SK-N-SH (cell line): Measurements from ENCODE around the gene TMIE. TPM values are rescaled to one million over a fixed set of nuclear protein-coding genes. Genes with fewer than 3 reads are reported as not detected.

ENCODE experiments used
- CTCF ChIA-PET: fragments of 300-600, 350-600 bp; formaldehyde crosslinking; extraction: SDS; loops from one replicate; lab custom pipeline; 2021; lab: Yijun Ruan, JAX
- POLR2A ChIA-PET: fragments of 350-600 bp; sonication (Branson Sonifier 250); formaldehyde crosslinking; extraction: SDS; loops from one replicate; lab custom pipeline; 2020; ENCODE audit warnings: antibody characterized with exemption, inconsistent platforms; lab: Yijun Ruan, JAX
- DNase-seq: peaks from one replicate; pipeline ENCODE4 v3.0.0; 2012
- H2AFZ ChIP-seq: fragments of 200-600 bp; sonication (generic); 2 replicates; pipeline ENCODE4 v1.8.1; 2016; ENCODE audit warnings: antibody characterized with exemption, mild to moderate bottlenecking, low read depth
- H3F3A ChIP-seq: fragments of 200-600 bp; sonication (generic); replicated peaks from 2 replicates; pipeline ENCODE3; 2016; ENCODE audit warnings: antibody characterized with exemption, mild to moderate bottlenecking; ENCODE audit not compliant: insufficient read depth
- H3K27ac ChIP-seq, 2 experiments: fragments of 200-500 bp in 1 of 2; fragments of 200-600 bp in 1 of 2; sonication (Bioruptor generic) in 1 of 2; sonication (generic), shearing (Covaris generic) in 1 of 2; 2 replicates each; pipeline versions ENCODE4 v1.5.1 to v1.6.1; 2014 to 2016; ENCODE audit warnings: low read depth in 2 of 2, inconsistent platforms in 1 of 2, low read length in 1 of 2, mild to moderate bottlenecking in 1 of 2, mixed read lengths in 1 of 2
- H3K27me3 ChIP-seq: fragments of 200-600 bp; sonication (generic), shearing (Covaris generic); 2 replicates; pipeline ENCODE4 v1.6.1; 2016; ENCODE audit warnings: mixed run types; ENCODE audit not compliant: insufficient read depth
- H3K36me3 ChIP-seq, 2 experiments: fragments of 200-500 bp in 1 of 2; fragments of 200-600 bp in 1 of 2; sonication (Bioruptor generic) in 1 of 2; sonication (generic) in 1 of 2; replicated peaks in 1 of 2; 2 replicates each; pipeline versions ENCODE3 to v1.5.1; 2014 to 2016; ENCODE audit warnings: low read length in 1 of 2, mild to moderate bottlenecking in 1 of 2; ENCODE audit not compliant: insufficient read depth in 2 of 2, control insufficient read depth in 1 of 2
- H3K4me1 ChIP-seq, 2 experiments: fragments of 200-500 bp in 1 of 2; fragments of 200-600 bp in 1 of 2; sonication (Bioruptor generic) in 1 of 2; sonication (generic), shearing (Covaris generic) in 1 of 2; 2 replicates each; pipeline versions ENCODE4 v1.5.1 to v1.6.1; 2014 to 2016; ENCODE audit warnings: low read depth in 1 of 2, low read length in 1 of 2, mixed run types in 1 of 2; ENCODE audit not compliant: insufficient read depth in 2 of 2, control insufficient read depth in 1 of 2
- H3K4me2 ChIP-seq: fragments of 200-600 bp; sonication (generic), shearing (Covaris generic); 2 replicates; pipeline ENCODE4 v1.6.1; 2017; ENCODE audit warnings: mixed run types
- H3K4me3 ChIP-seq, 2 experiments: fragments of 200-500 bp in 1 of 2; fragments of 200-600 bp in 1 of 2; sonication (Bioruptor generic) in 1 of 2; sonication (generic), shearing (Covaris generic) in 1 of 2; 2 replicates each; pipeline versions ENCODE4 v1.5.1 to v1.8.1; 2014 to 2016; ENCODE audit warnings: low read depth in 2 of 2, inconsistent platforms in 1 of 2, low read length in 1 of 2, mild to moderate bottlenecking in 1 of 2, mixed read lengths in 1 of 2, moderate library complexity in 1 of 2
- H3K79me2 ChIP-seq: fragments of 200-600 bp; sonication (generic); 2 replicates; pipeline ENCODE4 v1.8.1; 2017; ENCODE audit warnings: mild to moderate bottlenecking; ENCODE audit not compliant: insufficient read depth
- H3K9ac ChIP-seq: fragments of 200-600 bp; sonication (generic); 2 replicates; pipeline ENCODE4 v1.6.1; 2017; ENCODE audit warnings: mixed run types
- H3K9me2 ChIP-seq: fragments of 200-600 bp; sonication (generic); 2 replicates; pipeline ENCODE4 v1.6.1; 2017; ENCODE audit warnings: mixed run types
- H3K9me3 ChIP-seq: fragments of 200-600 bp; sonication (generic); 2 replicates; pipeline ENCODE4 v1.6.1; 2017; ENCODE audit warnings: mixed run types, mild to moderate bottlenecking, moderate library complexity
- H4K20me1 ChIP-seq: fragments of 200-600 bp; sonication (generic); 2 replicates; pipeline ENCODE4 v1.6.1; 2017; ENCODE audit warnings: mild to moderate bottlenecking, mixed run types; ENCODE audit not compliant: insufficient read depth
- CHD2 ChIP-seq: fragments of 150-350 bp; IDR thresholded peaks from 2 replicates; pipeline ENCODE4 v1.6.1; 2018; ENCODE audit warnings: low read length; ENCODE audit not compliant: partially characterized antibody
- FOSL2 ChIP-seq: IDR thresholded peaks from 2 replicates; pipeline ENCODE4 v1.4.0; 2012; ENCODE audit warnings: low read depth, mild to moderate bottlenecking, moderate library complexity, borderline replicate concordance
- FOXJ3 ChIP-seq: sonication (generic); formaldehyde crosslinking; IDR thresholded peaks from 2 replicates; pipeline ENCODE4 v1.5.1; 2020; ENCODE audit warnings: mild to moderate bottlenecking, missing genetic modification reagents
- FOXM1 ChIP-seq: IDR thresholded peaks from 2 replicates; pipeline ENCODE4 v1.4.0; 2012; ENCODE audit warnings: low read depth, mild to moderate bottlenecking
- GABPA ChIP-seq: IDR thresholded peaks from 2 replicates; pipeline ENCODE4 v1.4.0; 2012; ENCODE audit warnings: low read depth, mild to moderate bottlenecking
- RAD21 ChIP-seq: IDR thresholded peaks from 2 replicates; pipeline ENCODE4 v1.6.1; 2012; ENCODE audit warnings: mild to moderate bottlenecking, low read length
- RCOR1 ChIP-seq: fragments of 150-350 bp; IDR thresholded peaks from 2 replicates; pipeline ENCODE4 v1.6.1; 2017; ENCODE audit warnings: antibody characterized with exemption, low read length
- RXRA ChIP-seq: IDR thresholded peaks from 2 replicates; pipeline ENCODE4 v1.4.0; 2012; ENCODE audit warnings: low read depth, mild to moderate bottlenecking, borderline replicate concordance
- TCF12 ChIP-seq: IDR thresholded peaks from 2 replicates; pipeline ENCODE4 v1.4.0; 2012
- WGBS: methylation state at CpG from one replicate; pipeline ENCODE4 v1.1.6; 2017; ENCODE audit warnings: low lambda C conversion rate; 5-methylcytosine and 5-hydroxymethylcytosine counted together
- polyA plus RNA-seq, 3 experiments: library from polyadenylated mRNA; depleted of rRNA; stranded (reverse); fragments of >200 nt; gene quantifications; 2 replicates each; pipeline ENCODE4 v1.2.3, GENCODE V29; 2012
- TF ChIP-seq, protein P1 (sequence below): fragments of 150-350 bp; IDR thresholded peaks from 2 replicates; pipeline ENCODE4 v1.6.1; 2016; ENCODE audit warnings: mild to moderate bottlenecking, low read depth, low read length
- TF ChIP-seq, protein P2 (sequence below): IDR thresholded peaks from 2 replicates; pipeline ENCODE4 v1.4.0; 2012; ENCODE audit warnings: low read depth, borderline replicate concordance
- TF ChIP-seq, protein P3 (sequence below): IDR thresholded peaks from 2 replicates; pipeline ENCODE4 v1.6.1; 2012; ENCODE audit warnings: mild to moderate bottlenecking, low read depth, low read length, moderate library complexity
- TF ChIP-seq, protein P4 (sequence below): IDR thresholded peaks from 2 replicates; pipeline ENCODE4 v1.4.0; 2012; ENCODE audit warnings: low read depth
- TF ChIP-seq, protein P5 (sequence below): IDR thresholded peaks from 2 replicates; pipeline ENCODE4; 2012

Gene TMIE
- polyA plus RNA-seq, 1 of the 3 experiments (the other 2 are of a cell fraction), result 0.03 TPM

DNA sequence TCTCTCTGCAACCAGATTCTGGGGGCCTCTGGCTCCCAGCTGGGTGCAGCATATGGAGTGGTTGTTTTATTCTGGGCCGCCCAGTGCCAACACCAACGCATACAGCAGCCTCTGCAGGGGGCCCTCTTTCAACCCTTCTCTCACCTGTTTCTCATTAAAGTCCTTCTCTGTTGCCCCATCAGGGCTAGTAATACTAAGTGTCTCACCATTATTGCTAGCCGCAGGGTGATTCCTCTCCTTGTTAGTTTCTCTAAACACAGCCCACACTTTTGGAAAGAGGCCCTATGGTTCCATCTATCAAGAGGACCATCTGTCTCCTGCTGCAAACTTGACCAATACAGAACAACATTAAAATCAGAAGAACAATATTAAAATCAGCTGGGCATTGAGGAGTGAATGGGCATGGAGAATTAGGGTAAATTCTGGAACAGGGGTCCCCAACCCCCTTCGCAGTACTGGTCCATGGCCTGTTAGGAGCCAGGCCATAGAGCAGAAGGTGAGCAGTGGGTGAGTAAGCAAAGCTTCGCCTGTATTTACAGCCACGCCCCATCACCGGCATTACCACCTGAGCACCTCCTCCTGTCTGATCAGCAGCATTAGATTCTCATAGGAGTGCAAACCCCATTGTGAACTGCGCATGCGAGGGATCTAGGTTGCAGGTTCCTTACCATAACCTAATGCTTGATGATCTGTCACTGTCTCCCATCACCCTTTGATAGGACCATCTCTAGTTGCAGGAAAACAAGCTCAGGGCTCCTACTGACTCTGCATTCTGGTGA is 44.2 kb upstream of the TMIE start:
- no peak overlapping the region for H3K4me3 ChIP-seq
- no peaks in the 10 kb centered on the region for H3K9me2 ChIP-seq
- no peak overlapping the region for H3K27ac ChIP-seq
- no peaks in the 10 kb centered on the region for H3K27me3 ChIP-seq
- ChIA-PET POLR2A (no interaction called here), CTCF (interaction anchor here (0.9 kb wide), 1 partner anchor 169 kb away, joined by 4 read pairs; no protein-coding TSS in a partner anchor)
- TF ChIP-seq FOXJ3 (CRISPR knock-in tag) (no peak), FOXM1 (no peak), RAD21 (no peak), GABPA (no peak), CHD2 (no peak), RXRA (no peak), RCOR1 (no peak), FOSL2 (no peak), TCF12 (no peak)
- TF ChIP-seq, protein P1, sequence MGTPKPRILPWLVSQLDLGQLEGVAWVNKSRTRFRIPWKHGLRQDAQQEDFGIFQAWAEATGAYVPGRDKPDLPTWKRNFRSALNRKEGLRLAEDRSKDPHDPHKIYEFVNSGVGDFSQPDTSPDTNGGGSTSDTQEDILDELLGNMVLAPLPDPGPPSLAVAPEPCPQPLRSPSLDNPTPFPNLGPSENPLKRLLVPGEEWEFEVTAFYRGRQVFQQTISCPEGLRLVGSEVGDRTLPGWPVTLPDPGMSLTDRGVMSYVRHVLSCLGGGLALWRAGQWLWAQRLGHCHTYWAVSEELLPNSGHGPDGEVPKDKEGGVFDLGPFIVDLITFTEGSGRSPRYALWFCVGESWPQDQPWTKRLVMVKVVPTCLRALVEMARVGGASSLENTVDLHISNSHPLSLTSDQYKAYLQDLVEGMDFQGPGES, result no peak
- TF ChIP-seq, protein P2, sequence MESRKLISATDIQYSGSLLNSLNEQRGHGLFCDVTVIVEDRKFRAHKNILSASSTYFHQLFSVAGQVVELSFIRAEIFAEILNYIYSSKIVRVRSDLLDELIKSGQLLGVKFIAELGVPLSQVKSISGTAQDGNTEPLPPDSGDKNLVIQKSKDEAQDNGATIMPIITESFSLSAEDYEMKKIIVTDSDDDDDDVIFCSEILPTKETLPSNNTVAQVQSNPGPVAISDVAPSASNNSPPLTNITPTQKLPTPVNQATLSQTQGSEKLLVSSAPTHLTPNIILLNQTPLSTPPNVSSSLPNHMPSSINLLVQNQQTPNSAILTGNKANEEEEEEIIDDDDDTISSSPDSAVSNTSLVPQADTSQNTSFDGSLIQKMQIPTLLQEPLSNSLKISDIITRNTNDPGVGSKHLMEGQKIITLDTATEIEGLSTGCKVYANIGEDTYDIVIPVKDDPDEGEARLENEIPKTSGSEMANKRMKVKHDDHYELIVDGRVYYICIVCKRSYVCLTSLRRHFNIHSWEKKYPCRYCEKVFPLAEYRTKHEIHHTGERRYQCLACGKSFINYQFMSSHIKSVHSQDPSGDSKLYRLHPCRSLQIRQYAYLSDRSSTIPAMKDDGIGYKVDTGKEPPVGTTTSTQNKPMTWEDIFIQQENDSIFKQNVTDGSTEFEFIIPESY, result no peak
- TF ChIP-seq, protein P3, sequence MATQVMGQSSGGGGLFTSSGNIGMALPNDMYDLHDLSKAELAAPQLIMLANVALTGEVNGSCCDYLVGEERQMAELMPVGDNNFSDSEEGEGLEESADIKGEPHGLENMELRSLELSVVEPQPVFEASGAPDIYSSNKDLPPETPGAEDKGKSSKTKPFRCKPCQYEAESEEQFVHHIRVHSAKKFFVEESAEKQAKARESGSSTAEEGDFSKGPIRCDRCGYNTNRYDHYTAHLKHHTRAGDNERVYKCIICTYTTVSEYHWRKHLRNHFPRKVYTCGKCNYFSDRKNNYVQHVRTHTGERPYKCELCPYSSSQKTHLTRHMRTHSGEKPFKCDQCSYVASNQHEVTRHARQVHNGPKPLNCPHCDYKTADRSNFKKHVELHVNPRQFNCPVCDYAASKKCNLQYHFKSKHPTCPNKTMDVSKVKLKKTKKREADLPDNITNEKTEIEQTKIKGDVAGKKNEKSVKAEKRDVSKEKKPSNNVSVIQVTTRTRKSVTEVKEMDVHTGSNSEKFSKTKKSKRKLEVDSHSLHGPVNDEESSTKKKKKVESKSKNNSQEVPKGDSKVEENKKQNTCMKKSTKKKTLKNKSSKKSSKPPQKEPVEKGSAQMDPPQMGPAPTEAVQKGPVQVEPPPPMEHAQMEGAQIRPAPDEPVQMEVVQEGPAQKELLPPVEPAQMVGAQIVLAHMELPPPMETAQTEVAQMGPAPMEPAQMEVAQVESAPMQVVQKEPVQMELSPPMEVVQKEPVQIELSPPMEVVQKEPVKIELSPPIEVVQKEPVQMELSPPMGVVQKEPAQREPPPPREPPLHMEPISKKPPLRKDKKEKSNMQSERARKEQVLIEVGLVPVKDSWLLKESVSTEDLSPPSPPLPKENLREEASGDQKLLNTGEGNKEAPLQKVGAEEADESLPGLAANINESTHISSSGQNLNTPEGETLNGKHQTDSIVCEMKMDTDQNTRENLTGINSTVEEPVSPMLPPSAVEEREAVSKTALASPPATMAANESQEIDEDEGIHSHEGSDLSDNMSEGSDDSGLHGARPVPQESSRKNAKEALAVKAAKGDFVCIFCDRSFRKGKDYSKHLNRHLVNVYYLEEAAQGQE, result no peak
- TF ChIP-seq, protein P4, sequence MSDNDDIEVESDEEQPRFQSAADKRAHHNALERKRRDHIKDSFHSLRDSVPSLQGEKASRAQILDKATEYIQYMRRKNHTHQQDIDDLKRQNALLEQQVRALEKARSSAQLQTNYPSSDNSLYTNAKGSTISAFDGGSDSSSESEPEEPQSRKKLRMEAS, result no peak
- TF ChIP-seq, protein P5, sequence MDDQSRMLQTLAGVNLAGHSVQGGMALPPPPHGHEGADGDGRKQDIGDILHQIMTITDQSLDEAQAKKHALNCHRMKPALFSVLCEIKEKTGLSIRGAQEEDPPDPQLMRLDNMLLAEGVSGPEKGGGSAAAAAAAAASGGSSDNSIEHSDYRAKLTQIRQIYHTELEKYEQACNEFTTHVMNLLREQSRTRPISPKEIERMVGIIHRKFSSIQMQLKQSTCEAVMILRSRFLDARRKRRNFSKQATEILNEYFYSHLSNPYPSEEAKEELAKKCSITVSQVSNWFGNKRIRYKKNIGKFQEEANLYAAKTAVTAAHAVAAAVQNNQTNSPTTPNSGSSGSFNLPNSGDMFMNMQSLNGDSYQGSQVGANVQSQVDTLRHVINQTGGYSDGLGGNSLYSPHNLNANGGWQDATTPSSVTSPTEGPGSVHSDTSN, result no peak
- DNase-seq, result no peak
- H3K9ac ChIP-seq, result no peak overlapping the region
- no peaks in the 10 kb centered on the region for H4K20me1 ChIP-seq
- H3K79me2 ChIP-seq, result no peaks in the 10 kb centered on the region
- no peak overlapping the region for H2AFZ ChIP-seq
- no peaks in the 10 kb centered on the region for H3K36me3 ChIP-seq
- H3F3A ChIP-seq, result no peaks in the 10 kb centered on the region
- H3K9me3 ChIP-seq, result no peaks in the 10 kb centered on the region
- WGBS, result 58% methylated on average over 7 of the region's 9 CpGs
- H3K4me1 ChIP-seq, result peaks cover 0 to 21% of the 10 kb centered on the region in 2 experiments; a peak in 1 of 4 replicates
- no peak overlapping the region for H3K4me2 ChIP-seq
